Measurements from ENCODE around the gene ANO1.
"Not testable (repeated sequence)": the region's sequence is repeated elsewhere in the genome, so short reads cannot be mapped to it uniquely, and the experiment has no call there.

Gene ANO1

GRCh38 chr11:70078095-70078780 is at the start of gene ANO1:
ANO1 (plus strand) TSS chr11:70078317; CDS start chr11:70078607, 290 bp downstream.
- no peak for DNase-seq

DNA sequence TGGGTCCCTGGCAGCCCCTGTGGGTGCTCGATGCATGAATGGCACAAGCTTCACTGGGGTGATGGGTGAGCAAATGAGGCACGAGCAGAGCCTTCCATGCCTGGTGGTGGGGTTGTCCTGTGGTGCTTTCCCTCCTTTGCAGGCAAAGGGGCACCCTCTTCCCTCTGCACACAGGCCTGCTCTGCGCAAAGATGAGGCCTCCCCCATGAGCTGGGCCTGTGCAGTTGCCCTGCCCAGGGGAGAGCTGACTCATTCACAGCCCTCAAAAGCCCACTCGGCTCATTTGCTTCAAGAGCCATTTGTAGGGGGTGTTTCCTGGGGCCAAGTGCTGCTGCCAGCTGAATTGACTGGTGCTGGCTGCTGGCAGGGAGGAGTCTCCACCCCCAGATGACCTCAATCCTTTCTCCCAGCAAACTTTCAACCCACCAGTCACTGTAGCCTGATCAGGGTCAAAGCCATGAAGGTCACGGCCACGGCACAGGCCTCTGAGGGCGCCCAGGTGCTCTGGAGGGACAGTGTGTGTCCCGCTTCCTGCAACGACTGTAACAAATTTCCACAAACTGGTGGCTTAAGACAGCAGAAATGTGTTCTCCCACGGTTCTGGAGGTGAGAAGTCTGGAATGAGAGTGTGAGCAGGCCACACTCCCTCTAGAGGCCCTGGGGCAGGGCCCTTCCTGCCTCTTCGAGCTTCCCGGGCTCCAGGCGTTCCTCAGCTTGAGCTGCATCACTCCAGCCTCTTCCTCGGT is 48.8 kb upstream of the ANO1 start:
- DNase-seq = no peak

- no peak for DNase-seq
Measured at GRCh38 chr11:70029861-70030380, 48.2 kb upstream of the ANO1 start.

GRCh38 chr11:70030412-70030811 is 47.7 kb upstream of the ANO1 start:
- no peak for DNase-seq

GRCh38 chr11:70031631-70032469 is 46.3 kb upstream of the ANO1 start:
- no peak for DNase-seq

DNA sequence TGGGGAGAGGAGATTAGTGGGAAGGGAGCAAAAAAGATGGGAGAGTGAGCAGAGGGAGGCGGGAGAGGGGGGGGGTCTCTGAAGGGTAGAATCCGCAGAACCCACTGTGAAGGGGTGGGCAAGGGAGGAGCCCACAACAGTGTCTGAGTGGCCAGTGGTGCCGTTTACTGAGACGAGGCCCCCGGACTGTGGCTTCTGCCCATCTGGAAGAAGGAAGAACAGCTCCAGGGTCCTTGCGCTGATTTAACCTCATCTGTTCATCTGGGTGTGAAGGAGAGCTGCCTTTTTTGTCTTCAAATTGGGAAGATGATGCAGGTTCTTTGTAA is 45.7 kb upstream of the ANO1 start:
- DNase-seq = no peak

GRCh38 chr11:70032943-70033710 is 45.0 kb upstream of the ANO1 start:
- no peak for DNase-seq

DNA sequence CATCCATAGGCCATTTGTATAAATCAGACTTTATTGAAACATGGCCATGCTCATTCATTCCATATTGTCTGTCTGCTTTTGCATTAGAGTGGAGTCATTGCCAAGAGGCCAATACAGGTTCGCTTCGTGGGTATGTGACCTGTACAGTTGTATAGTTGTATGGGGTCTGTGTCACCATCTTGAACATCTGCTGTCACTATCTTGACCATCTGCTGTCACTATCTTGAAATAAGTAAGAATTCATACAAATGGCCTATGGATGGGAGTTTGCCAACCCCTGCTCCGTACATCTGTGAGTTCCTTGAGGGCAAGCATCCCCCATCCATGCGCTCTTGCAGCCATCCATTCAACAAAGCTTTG is 44.4 kb upstream of the ANO1 start:
- no peak for DNase-seq

- no peak for DNase-seq
Measured at GRCh38 chr11:70034740-70035365, 43.3 kb upstream of the ANO1 start.

DNA sequence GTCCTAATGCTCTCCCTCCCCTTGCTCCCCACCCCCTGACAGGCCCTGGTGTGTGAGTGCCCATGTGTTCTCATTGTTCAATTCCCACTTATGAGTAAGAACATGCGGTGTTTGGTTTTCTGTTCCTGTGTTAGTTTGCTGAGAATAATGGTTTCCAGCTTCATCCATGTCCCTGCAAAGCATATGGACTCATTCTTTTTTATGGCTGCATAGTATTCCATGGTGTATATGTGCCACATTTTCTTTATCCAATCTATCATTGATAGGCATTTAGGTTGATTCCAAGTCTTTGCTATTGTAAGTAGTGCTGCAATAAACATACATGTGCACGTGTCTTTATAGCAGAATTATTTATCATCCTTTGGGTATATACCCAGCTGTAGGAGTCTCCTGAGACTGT is 42.5 kb upstream of the ANO1 start:
- not testable (repeated sequence) for DNase-seq

DNA sequence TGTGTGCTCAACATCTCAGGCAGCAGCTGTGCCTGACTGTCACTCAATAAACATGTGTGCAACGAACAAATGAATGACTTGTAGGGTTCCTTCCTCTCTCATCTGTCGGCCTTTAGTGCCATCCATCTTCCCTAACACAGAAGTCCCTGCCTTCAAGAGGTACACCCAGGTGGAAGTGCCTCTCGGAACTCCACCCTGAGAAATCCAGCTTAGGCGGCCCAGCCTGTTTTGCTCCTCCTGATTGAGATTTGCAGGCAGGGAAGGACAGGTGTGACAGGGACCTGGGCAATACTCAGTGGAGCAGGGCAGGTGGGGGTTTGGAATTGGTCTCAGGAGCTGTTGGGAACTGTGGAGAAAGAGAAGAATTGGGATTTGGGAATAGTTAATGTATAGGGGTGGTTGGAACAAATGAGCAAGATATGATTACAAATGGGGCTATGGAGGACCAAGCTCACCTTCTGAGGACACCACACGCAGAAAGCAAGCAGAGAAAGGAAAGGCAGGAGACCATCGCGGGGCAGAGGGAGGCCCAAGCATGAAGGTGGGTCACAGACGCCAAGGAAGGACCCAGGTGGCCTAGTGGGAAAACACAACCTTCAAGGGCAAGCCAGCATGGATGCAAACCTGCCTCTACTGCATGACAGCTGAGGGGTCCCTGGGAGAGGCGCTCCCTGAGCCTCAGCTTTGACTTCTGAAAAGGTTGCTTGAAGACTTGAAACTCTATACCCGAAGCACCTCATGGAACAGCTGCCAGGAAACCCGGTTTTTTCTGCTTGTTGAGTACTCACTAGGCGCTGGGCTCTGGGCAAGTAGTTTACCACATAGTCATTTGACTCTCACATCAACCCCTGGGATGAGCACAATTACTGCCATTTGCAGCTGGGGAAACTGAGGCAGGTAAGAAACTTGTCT is 40.9 kb upstream of the ANO1 start:
- no peak for DNase-seq

DNA sequence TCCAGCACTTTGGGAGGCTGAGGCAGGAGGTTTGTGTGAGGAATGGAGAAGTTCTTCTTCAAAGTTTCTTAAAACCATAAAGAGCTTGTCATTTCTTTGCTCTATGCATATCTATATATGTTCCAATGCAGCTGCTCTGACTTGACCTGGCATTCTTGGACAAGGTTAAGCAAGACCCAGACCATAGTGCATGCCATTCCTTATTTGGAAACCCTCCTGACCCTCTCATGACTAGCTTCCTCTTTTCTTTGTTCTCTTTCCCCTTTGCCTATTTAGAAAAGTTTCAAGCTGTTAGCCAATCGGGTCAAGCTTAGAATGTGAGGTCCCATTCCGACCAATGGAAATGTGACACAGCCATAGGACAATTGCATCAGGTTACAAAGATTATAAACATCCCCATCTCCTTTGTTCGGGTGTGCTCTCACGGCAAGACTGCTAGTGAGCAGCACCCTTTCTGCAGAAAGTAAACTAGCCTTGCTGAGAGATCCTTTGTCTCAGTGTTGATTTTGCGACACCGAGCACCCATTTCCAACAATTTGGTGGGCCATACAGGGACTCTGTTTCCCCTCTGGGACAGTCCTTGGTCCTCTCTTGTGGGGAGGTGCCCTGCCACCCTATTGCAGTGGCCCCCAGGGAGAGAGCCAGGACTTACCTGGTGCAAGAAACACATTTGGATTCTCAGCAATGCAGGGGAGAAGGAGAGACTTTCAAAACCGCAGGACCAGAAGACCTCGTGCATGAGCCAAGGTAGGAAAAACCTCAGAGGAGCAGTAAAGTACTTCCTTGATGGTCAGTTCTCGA is 39.9 kb upstream of the ANO1 start:
- no peak for DNase-seq

GRCh38 chr11:70040452-70040851 is 37.7 kb upstream of the ANO1 start:
- no peak for DNase-seq

DNA sequence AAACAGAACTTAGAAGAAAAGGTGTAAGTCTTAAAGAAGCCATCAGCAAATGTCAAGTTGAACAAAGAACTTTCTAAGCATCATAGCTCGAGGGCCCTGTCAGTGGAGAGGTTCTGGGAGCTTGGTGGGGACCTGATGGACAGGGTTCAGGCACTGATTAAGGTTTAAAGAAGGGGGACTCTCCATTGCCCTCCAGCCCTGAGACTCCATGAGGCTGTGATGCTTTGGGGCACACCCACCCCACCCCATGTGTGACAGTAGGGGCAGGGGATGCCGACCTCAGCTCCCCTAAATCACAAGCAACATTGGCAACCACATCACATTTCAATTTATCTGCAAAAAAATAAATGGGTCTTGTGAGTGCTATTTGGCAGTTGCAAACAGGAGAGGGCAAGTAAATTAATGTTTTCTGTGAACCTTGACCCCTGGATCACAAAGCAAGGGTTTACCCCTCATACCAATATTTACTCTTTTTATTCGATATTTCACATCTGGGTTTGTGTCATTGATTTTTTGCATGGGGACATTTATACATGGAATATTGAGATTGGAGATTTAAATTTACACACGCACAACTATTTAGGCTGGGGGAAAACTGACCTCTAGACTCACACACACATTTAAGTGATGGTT is 37.1 kb upstream of the ANO1 start:
- DNase-seq = no peak

- DNase-seq = no peak
Measured at GRCh38 chr11:70043482-70043881, 34.6 kb upstream of the ANO1 start.

GRCh38 chr11:70046089-70046488 is 32.0 kb upstream of the ANO1 start:
- no peak for DNase-seq

- no peak for DNase-seq
Measured at GRCh38 chr11:70048279-70049024, 29.7 kb upstream of the ANO1 start.

GRCh38 chr11:70049045-70049444 is 29.1 kb upstream of the ANO1 start:
- no peak for DNase-seq

DNA sequence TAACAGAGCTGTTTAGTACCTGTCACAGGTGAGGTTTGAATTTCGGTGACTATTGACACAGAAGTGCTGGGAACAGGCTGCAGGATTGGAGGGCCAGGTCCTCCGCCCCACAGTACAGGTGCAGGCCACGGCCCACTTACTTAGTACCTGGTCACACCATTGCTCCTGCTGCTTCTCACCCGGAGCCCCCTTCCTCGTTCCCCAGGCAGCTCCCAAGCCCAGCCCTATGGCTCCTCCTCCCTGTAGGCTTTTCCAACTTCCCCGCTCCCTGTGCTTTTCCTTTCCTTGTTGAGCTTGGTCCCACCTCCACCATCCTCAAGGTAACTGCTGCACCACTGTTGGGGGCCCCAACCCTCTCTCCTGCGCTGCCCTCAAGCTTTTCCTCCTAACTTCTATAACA is 27.9 kb upstream of the ANO1 start:
- no peak for DNase-seq

Measured in stimulated activated CD4-positive, alpha-beta T cell treated with anti-CD3 and anti-CD28 coated beads, Interleukin-15, amount 100 ng/mL, for 24 hours (primary cell).